GM21786 (cell line): ENCODE measurements around the gene AP5S1.

Source experiments
- ATAC-seq: cut with Tn5 transposase; IDR thresholded peaks from one replicate; pipeline ENCODE4 v1.9.1; 2021; ENCODE audit not compliant: unreplicated experiment

Gene AP5S1

GRCh38 chr20:3873507-3873906 lies 53.2 kb downstream of the AP5S1 start:
- ATAC-seq, result no peak

DNA sequence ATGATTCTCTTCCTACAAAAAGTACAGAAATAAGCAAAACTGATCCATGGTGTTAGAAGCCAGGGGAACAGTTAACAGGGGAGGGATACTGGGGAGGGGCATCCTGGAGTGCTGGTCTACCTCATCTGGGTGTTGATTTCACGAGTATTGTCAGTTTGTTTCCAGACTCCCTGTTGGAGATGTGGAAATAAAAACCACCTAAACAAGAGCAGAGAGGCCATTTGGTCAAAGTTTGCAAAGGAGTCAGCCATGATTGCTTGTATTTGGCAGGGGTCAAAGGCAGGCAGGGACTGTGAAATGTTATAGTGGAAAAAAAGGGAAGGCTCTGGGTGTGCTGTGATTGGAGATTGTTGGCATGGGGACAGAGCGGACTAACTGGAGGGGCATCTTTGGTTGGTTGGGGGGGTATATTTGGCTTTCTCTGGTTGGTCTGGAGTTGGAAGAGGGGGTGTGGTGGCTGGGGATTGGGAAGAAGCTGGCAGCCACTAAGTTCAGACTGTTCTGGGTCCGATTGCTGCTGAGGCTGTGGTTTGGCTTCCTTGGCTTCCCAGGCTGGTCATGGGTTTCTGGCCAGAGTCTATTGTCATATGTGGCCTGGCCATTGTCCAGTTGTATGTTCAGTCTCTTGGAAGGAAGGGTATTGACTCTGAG lies 54.0 kb downstream of the AP5S1 start:
- ATAC-seq, result no peak

GRCh38 chr20:3875378-3875974 lies 55.1 kb downstream of the AP5S1 start:
- ATAC-seq, result no peak

DNA sequence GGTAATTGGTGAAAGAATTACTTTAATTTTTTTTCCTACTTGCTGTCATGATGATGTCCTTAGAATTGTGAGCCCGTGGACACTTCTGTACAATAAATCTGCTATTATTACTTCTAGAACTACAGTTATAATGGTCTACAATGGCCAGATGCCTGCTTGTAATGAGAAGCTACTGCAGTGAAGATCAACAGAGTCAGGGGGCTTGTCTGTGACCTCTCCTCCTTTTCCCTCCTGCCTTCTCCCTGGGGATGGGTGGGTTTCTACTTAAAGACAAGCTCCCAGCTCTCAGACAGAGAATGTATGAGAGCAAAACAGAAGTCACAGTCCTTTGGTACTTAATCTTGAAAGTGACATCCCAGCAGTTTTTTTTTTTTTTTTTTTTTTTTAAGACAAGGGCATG lies 55.7 kb downstream of the AP5S1 start:
- no peak for ATAC-seq

DNA sequence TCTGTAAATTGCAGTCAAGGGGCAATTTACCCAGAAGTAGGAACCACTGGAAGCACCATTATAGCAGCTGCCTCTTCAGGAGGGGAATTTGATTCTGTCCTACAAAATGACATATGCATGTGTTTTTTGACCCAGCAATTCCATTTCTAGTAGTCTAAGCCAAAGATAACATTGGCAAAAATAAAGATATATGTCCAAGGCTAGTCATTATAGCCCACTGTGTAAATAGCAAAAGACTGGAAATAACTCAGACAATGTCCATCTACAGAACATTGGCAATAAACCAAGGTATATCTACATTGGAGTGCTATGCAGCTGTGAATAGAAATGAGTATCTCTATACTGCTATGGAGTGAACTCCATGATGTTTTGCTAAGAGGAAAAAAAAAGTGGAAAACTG lies 56.3 kb downstream of the AP5S1 start:
- ATAC-seq, result no peak
